DND-41 (cell line): ENCODE measurements around the gene TP53AIP1.

Experiments
- EZH2 ChIP-seq: IDR thresholded peaks from 3 replicates; pipeline ENCODE4 v1.6.1; 2012; ENCODE audit warnings: borderline replicate concordance, low read depth, mild to moderate bottlenecking, moderate library complexity, low read length, inconsistent platforms; ENCODE audit not compliant: severe bottlenecking
- TF ChIP-seq, protein P1 (sequence below): IDR thresholded peaks from 2 replicates; pipeline ENCODE4 v1.5.1; 2012; ENCODE audit warnings: borderline replicate concordance, low read length, moderate library complexity, mild to moderate bottlenecking; ENCODE audit not compliant: poor library complexity, severe bottlenecking; ENCODE audit errors: extremely low read depth

DNA sequence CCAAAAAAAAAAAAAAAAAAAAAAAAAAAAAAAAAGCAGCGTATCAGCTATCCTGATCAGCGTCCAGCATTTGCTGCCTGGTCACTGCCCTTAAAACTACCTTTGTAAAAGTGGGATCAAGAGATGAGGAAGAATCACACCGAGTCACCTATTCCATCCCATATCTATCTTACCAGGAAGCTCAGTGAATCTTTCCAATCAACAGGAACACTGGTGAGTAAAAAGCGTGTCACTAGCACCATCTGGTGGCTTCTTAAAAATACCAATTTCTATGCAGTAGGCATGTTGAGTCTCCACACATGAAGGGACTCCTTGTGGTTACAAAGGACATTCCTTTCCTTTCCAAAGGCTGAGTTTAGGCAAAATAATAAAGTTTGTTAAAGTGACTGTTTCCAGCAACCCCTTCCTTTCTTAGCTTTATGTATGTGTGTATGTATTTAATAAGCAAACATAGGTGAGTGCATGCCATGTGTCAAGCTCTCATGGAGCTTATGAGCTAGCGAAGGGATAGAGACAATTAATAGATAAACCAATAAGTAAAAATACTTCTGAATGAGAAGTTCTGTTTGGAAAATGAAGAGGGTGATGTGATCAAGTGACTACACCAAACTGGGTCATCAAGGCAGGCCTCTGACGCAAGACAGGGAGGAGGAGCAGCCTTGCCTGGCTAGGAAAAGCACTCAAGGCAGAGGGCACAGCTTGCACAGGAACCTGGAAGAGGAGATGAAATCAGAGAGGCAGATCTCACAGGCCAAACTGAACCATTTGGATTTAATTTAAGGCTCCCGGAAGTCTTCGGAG, 13.9 kb upstream of the TP53AIP1 start:
- TF ChIP-seq, protein P1, sequence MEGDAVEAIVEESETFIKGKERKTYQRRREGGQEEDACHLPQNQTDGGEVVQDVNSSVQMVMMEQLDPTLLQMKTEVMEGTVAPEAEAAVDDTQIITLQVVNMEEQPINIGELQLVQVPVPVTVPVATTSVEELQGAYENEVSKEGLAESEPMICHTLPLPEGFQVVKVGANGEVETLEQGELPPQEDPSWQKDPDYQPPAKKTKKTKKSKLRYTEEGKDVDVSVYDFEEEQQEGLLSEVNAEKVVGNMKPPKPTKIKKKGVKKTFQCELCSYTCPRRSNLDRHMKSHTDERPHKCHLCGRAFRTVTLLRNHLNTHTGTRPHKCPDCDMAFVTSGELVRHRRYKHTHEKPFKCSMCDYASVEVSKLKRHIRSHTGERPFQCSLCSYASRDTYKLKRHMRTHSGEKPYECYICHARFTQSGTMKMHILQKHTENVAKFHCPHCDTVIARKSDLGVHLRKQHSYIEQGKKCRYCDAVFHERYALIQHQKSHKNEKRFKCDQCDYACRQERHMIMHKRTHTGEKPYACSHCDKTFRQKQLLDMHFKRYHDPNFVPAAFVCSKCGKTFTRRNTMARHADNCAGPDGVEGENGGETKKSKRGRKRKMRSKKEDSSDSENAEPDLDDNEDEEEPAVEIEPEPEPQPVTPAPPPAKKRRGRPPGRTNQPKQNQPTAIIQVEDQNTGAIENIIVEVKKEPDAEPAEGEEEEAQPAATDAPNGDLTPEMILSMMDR, result peak; percentile 85
- TF ChIP-seq EZH2, result no peak
